GM12878 (cell line): Measurements from ENCODE around the gene SETBP1. TPM values are rescaled to one million over a fixed set of nuclear protein-coding genes. Genes with fewer than 3 reads are reported as not detected.
A peak's percentile ranks its signal among the peaks of the same experiment; 100 is the strongest.

Source experiments
- CREB1 ChIP-seq: IDR thresholded peaks from 2 replicates; pipeline ENCODE4 v1.6.1; 2012; ENCODE audit warnings: low read depth, mild to moderate bottlenecking, inconsistent platforms
- FOXM1 ChIP-seq: IDR thresholded peaks from 2 replicates; pipeline ENCODE4 v1.6.1; 2012; ENCODE audit warnings: low read depth, mild to moderate bottlenecking, inconsistent platforms, low read length, moderate library complexity
- HDAC2 ChIP-seq: fragments of 200-600 bp; sonication (generic); IDR thresholded peaks from 2 replicates; pipeline ENCODE4 v1.6.1; 2017
- IRF4 ChIP-seq: IDR thresholded peaks from 2 replicates; pipeline ENCODE4 v1.6.1; 2011; ENCODE audit warnings: low read depth, low read length
- MTA2 ChIP-seq: fragments of 450-650 bp; IDR thresholded peaks from 2 replicates; pipeline ENCODE4 v1.6.1; 2016; ENCODE audit warnings: low read depth, mild to moderate bottlenecking, moderate library complexity
- MTA3 ChIP-seq: IDR thresholded peaks from 2 replicates; pipeline ENCODE4 v1.6.1; 2012; ENCODE audit warnings: low read length, inconsistent platforms, borderline replicate concordance
- NBN ChIP-seq: fragments of 450-650 bp; IDR thresholded peaks from 2 replicates; pipeline ENCODE4 v1.6.1; 2016
- NFXL1 ChIP-seq: fragments of 450-650 bp; IDR thresholded peaks from 2 replicates; pipeline ENCODE4 v1.6.1; 2017; ENCODE audit warnings: antibody characterized with exemption, mild to moderate bottlenecking, borderline replicate concordance
- NFYB ChIP-seq: IDR thresholded peaks from 2 replicates; pipeline ENCODE4 v1.6.1; 2011; ENCODE audit warnings: low read depth, mild to moderate bottlenecking, low read length, improper control_type of control experiment, moderate library complexity; ENCODE audit not compliant: insufficient read depth
- PAX5 ChIP-seq: IDR thresholded peaks from 2 replicates; pipeline ENCODE4 v1.6.1; 2011; ENCODE audit warnings: low read depth, low read length, borderline replicate concordance
- PAX8 ChIP-seq: fragments of 450-650 bp; IDR thresholded peaks from 2 replicates; pipeline ENCODE4 v1.6.1; 2017; ENCODE audit warnings: mild to moderate bottlenecking, moderate library complexity
- RELA ChIP-seq: fragments of 450-650 bp; IDR thresholded peaks from 2 replicates; pipeline ENCODE4 v1.8.0; 2014; ENCODE audit warnings: borderline replicate concordance; ENCODE audit not compliant: partially characterized antibody
- SMARCA5 ChIP-seq: fragments of 450-650 bp; IDR thresholded peaks from 2 replicates; pipeline ENCODE4 v1.6.1; 2017; ENCODE audit warnings: mild to moderate bottlenecking
- SP1 ChIP-seq: IDR thresholded peaks from one replicate; pipeline ENCODE4 v1.6.1; 2011; ENCODE audit warnings: low read depth, low read length
- STAT3 ChIP-seq: IDR thresholded peaks from 2 replicates; pipeline ENCODE4 v1.6.1; 2011; ENCODE audit warnings: low read depth, low read length, improper control_type of control experiment
- ZNF217 ChIP-seq: fragments of 450-650 bp; IDR thresholded peaks from 2 replicates; pipeline ENCODE4 v1.6.1; 2017; ENCODE audit warnings: antibody characterized with exemption, mild to moderate bottlenecking
- polyA plus RNA-seq, 11 experiments: library from polyadenylated mRNA; depleted of rRNA in 4 of 11; unstranded in 6 of 11; stranded (reverse) in 5 of 11; fragments of >200 nt; fragmentation: Nextera tagmentation in 4 of 11; fragmentation: Illumina TruSeq in 1 of 11; extraction: Ambion mirVana in 4 of 11; extraction: Trizol in 1 of 11; gene quantifications; 1 replicate in 1 of 11; 2 replicates in 10 of 11; pipeline versions ENCODE4 v1.2.1 to v1.2.3, GENCODE V29; 2011 to 2016; ENCODE audit warnings: inconsistent platforms in 2 of 11, missing spikeins in 2 of 11, low read depth in 1 of 11
- total RNA-seq, 4 experiments: library from RNA; depleted of rRNA in 3 of 4; stranded (reverse); fragments of >200 nt in 3 of 4; fragmentation: Illumina TruSeq in 1 of 4; extraction: Trizol in 1 of 4; gene quantifications; 2 replicates each; pipeline versions ENCODE4 v1.2.1 to v1.2.3, GENCODE V29; 2013 to 2021
- TF ChIP-seq, protein P1 (sequence below): fragments of 450-650 bp; IDR thresholded peaks from 2 replicates; pipeline ENCODE4 v1.6.1; 2017; ENCODE audit warnings: mild to moderate bottlenecking, low read depth, inconsistent platforms; ENCODE audit not compliant: poor library complexity, severe bottlenecking
- TF ChIP-seq, protein P2 (sequence below): fragments of 150-350 bp; IDR thresholded peaks from 2 replicates; pipeline ENCODE4 v1.6.1; 2016; ENCODE audit warnings: low read depth, low read length
- TF ChIP-seq, protein P3 (sequence below): IDR thresholded peaks from 2 replicates; pipeline ENCODE4 v1.6.1; 2011; ENCODE audit warnings: borderline replicate concordance, low read depth, mild to moderate bottlenecking, moderate library complexity, mixed read lengths, low read length; ENCODE audit not compliant: insufficient read depth; ENCODE audit errors: extremely low read length
- TF ChIP-seq, protein P4 (sequence below): IDR thresholded peaks from 2 replicates; pipeline ENCODE4 v1.6.1; 2012; ENCODE audit warnings: low read length, inconsistent platforms
- TF ChIP-seq, protein P5 (sequence below): fragments of 450-650 bp; IDR thresholded peaks from 2 replicates; pipeline ENCODE4 v1.6.1; 2016; ENCODE audit warnings: mild to moderate bottlenecking

Gene SETBP1
- total and polyA plus RNA-seq, 10 of the 15 experiments (the other 5 are each of a cell fraction or from before 2014, with no cell fraction given): 0.99 to 29.7 (median 8.3) TPM

DNA sequence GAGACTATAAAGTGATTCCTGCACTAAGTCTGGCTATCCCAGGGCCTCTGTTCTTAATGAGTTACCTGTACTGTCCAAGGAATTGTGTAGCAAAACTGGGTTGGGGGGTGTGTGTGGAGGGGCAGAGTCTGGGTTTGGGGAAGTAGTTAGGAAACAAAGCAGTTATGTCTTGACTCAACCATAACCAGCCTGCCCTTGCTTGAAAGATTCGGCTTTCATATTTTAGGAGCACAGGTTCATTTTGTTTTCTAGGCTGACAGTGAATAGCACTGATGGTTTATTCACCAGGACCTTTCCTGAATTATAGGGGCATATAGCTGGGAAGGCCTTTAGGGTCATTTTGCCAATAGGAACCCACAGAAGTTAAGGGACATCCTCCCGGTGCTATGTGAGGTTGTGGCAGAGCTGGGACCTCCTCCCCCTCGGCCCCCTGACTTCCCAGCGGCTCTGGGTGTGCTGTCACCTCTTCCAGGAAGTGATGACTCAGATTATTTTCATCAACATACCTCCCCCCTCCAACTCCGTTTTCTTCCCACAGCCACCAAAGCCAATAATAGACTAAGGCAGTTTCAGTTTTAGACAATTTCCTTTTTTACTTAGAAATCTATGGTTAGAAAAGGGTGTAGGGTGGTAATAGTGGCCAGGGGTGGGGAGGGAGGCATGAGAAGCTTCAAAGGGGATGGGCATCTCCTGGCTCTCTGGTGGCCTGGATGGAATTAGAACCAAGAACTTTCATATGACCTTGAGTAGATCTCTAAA is 44.8 kb downstream of the SETBP1 start (continued):
- TF ChIP-seq PAX5 (peak; percentile 78), PAX8 (no peak), MTA2 (peak; percentile 87), STAT3 (no peak; the same call in 1 of the 2 replicates), RELA (no peak), SMARCA5 (0 out of 2 replicates have a peak, but pooled peaks have one; percentile 19), IRF4 (peak; percentile 71), HDAC2 (no peak), FOXM1 (peak; percentile 99), CREB1 (peak; percentile 80), SP1 (peak; percentile 57), NFYB (no peak), ZNF217 (no peak), NFXL1 (no peak), MTA3 (peak; percentile 95), NBN (peak; percentile 81)
- TF ChIP-seq, protein P1, sequence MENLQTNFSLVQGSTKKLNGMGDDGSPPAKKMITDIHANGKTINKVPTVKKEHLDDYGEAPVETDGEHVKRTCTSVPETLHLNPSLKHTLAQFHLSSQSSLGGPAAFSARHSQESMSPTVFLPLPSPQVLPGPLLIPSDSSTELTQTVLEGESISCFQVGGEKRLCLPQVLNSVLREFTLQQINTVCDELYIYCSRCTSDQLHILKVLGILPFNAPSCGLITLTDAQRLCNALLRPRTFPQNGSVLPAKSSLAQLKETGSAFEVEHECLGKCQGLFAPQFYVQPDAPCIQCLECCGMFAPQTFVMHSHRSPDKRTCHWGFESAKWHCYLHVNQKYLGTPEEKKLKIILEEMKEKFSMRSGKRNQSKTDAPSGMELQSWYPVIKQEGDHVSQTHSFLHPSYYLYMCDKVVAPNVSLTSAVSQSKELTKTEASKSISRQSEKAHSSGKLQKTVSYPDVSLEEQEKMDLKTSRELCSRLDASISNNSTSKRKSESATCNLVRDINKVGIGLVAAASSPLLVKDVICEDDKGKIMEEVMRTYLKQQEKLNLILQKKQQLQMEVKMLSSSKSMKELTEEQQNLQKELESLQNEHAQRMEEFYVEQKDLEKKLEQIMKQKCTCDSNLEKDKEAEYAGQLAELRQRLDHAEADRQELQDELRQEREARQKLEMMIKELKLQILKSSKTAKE: peak; percentile 76
- TF ChIP-seq, protein P2, sequence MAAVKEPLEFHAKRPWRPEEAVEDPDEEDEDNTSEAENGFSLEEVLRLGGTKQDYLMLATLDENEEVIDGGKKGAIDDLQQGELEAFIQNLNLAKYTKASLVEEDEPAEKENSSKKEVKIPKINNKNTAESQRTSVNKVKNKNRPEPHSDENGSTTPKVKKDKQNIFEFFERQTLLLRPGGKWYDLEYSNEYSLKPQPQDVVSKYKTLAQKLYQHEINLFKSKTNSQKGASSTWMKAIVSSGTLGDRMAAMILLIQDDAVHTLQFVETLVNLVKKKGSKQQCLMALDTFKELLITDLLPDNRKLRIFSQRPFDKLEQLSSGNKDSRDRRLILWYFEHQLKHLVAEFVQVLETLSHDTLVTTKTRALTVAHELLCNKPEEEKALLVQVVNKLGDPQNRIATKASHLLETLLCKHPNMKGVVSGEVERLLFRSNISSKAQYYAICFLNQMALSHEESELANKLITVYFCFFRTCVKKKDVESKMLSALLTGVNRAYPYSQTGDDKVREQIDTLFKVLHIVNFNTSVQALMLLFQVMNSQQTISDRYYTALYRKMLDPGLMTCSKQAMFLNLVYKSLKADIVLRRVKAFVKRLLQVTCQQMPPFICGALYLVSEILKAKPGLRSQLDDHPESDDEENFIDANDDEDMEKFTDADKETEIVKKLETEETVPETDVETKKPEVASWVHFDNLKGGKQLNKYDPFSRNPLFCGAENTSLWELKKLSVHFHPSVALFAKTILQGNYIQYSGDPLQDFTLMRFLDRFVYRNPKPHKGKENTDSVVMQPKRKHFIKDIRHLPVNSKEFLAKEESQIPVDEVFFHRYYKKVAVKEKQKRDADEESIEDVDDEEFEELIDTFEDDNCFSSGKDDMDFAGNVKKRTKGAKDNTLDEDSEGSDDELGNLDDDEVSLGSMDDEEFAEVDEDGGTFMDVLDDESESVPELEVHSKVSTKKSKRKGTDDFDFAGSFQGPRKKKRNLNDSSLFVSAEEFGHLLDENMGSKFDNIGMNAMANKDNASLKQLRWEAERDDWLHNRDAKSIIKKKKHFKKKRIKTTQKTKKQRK: no peak
- TF ChIP-seq, protein P3, sequence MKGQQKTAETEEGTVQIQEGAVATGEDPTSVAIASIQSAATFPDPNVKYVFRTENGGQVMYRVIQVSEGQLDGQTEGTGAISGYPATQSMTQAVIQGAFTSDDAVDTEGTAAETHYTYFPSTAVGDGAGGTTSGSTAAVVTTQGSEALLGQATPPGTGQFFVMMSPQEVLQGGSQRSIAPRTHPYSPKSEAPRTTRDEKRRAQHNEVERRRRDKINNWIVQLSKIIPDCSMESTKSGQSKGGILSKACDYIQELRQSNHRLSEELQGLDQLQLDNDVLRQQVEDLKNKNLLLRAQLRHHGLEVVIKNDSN: no peak
- TF ChIP-seq, protein P4, sequence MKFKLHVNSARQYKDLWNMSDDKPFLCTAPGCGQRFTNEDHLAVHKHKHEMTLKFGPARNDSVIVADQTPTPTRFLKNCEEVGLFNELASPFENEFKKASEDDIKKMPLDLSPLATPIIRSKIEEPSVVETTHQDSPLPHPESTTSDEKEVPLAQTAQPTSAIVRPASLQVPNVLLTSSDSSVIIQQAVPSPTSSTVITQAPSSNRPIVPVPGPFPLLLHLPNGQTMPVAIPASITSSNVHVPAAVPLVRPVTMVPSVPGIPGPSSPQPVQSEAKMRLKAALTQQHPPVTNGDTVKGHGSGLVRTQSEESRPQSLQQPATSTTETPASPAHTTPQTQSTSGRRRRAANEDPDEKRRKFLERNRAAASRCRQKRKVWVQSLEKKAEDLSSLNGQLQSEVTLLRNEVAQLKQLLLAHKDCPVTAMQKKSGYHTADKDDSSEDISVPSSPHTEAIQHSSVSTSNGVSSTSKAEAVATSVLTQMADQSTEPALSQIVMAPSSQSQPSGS: peak; percentile 98
- TF ChIP-seq, protein P5, sequence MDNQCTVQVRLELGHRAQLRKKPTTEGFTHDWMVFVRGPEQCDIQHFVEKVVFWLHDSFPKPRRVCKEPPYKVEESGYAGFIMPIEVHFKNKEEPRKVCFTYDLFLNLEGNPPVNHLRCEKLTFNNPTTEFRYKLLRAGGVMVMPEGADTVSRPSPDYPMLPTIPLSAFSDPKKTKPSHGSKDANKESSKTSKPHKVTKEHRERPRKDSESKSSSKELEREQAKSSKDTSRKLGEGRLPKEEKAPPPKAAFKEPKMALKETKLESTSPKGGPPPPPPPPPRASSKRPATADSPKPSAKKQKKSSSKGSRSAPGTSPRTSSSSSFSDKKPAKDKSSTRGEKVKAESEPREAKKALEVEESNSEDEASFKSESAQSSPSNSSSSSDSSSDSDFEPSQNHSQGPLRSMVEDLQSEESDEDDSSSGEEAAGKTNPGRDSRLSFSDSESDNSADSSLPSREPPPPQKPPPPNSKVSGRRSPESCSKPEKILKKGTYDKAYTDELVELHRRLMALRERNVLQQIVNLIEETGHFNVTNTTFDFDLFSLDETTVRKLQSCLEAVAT: peak; percentile 54; the same call in 1 of the 2 replicates
